HepG2 (cell line): ENCODE measurements around the gene UTRN. TPM values are rescaled to one million over a fixed set of nuclear protein-coding genes. Genes with fewer than 3 reads are reported as not detected.

Experiments
- ATF3 ChIP-seq: sonication (generic); formaldehyde crosslinking; IDR thresholded peaks from 2 replicates; pipeline ENCODE4 v1.4.0; 2020; ENCODE audit warnings: missing genetic modification reagents
- ELK4 ChIP-seq: sonication (generic); formaldehyde crosslinking; IDR thresholded peaks from 2 replicates; pipeline ENCODE4 v1.9.0; 2021; ENCODE audit warnings: missing genetic modification reagents, borderline replicate concordance
- ETV6 ChIP-seq: sonication (generic); formaldehyde crosslinking; conservative IDR thresholded peaks from 2 replicates; pipeline ENCODE4 v1.4.0; 2020; ENCODE audit warnings: missing genetic modification reagents
- GPN1 ChIP-seq: sonication (generic); formaldehyde crosslinking; IDR thresholded peaks from 2 replicates; pipeline ENCODE4 v1.5.1; 2020; ENCODE audit warnings: missing genetic modification reagents, borderline replicate concordance
- HIVEP1 ChIP-seq: sonication (generic); formaldehyde crosslinking; IDR thresholded peaks from 2 replicates; pipeline ENCODE4 v1.4.0; 2020; ENCODE audit warnings: mild to moderate bottlenecking, missing genetic modification reagents
- NFE2L2 ChIP-seq: fragments of 150-350 bp; IDR thresholded peaks from 2 replicates; pipeline ENCODE4 v1.6.1; 2014; ENCODE audit warnings: low read length
- REST ChIP-seq, 2 experiments: IDR thresholded peaks; 2 replicates each; pipeline ENCODE4 v1.6.1; 2011 to 2012; ENCODE audit warnings: low read length in 2 of 2, borderline replicate concordance in 1 of 2, low read depth in 1 of 2, mild to moderate bottlenecking in 1 of 2, moderate library complexity in 1 of 2
- SCMH1 ChIP-seq: sonication (generic); formaldehyde crosslinking; IDR thresholded peaks from 2 replicates; pipeline ENCODE4 v1.9.0; 2021; ENCODE audit warnings: missing genetic modification reagents, mild to moderate bottlenecking, borderline replicate concordance
- ZBTB46 ChIP-seq: sonication (generic); formaldehyde crosslinking; IDR thresholded peaks from 2 replicates; pipeline ENCODE4 v1.4.0; 2020; ENCODE audit warnings: mild to moderate bottlenecking, missing genetic modification reagents, borderline replicate concordance
- ZBTB7A ChIP-seq: sonication (generic); formaldehyde crosslinking; IDR thresholded peaks from 2 replicates; pipeline ENCODE4 v1.8.0; 2022; ENCODE audit warnings: mild to moderate bottlenecking, missing genetic modification reagents
- ZNF143 ChIP-seq: sonication (generic); formaldehyde crosslinking; IDR thresholded peaks from 2 replicates; pipeline ENCODE4 v1.4.0; 2020; ENCODE audit warnings: missing genetic modification reagents
- ZNF263 ChIP-seq: sonication (generic); formaldehyde crosslinking; IDR thresholded peaks from 2 replicates; pipeline ENCODE4 v1.4.0; 2020; ENCODE audit warnings: missing genetic modification reagents
- ZNF264 ChIP-seq: sonication (generic); formaldehyde crosslinking; IDR thresholded peaks from 2 replicates; pipeline ENCODE4 v1.4.0; 2020; ENCODE audit warnings: missing genetic modification reagents
- ZNF562 ChIP-seq: sonication (generic); formaldehyde crosslinking; IDR thresholded peaks from 2 replicates; pipeline ENCODE4 v1.8.0; 2022; ENCODE audit warnings: missing genetic modification reagents, borderline replicate concordance
- ZNF761 ChIP-seq: sonication (generic); formaldehyde crosslinking; conservative IDR thresholded peaks from 2 replicates; pipeline ENCODE4 v1.4.0; 2020; ENCODE audit warnings: mild to moderate bottlenecking, missing genetic modification reagents
- ZNF883 ChIP-seq: sonication (generic); formaldehyde crosslinking; IDR thresholded peaks from 2 replicates; pipeline ENCODE4 v1.5.1; 2020; ENCODE audit warnings: mild to moderate bottlenecking, missing genetic modification reagents; ENCODE audit errors: not compliant biosample characterization
- polyA plus RNA-seq, 8 experiments: library from polyadenylated mRNA; depleted of rRNA in 3 of 8; stranded (reverse) in 7 of 8; unstranded in 1 of 8; fragments of >200 nt; fragmentation: Illumina TruSeq in 4 of 8; extraction: Trizol in 4 of 8; gene quantifications; 2 replicates each; pipeline versions ENCODE4 v1.2.1 to v1.2.3, GENCODE V29; 2011 to 2016; ENCODE audit warnings: low read depth in 4 of 8, missing spikeins in 1 of 8, mixed read lengths in 1 of 8; ENCODE audit not compliant: insufficient read depth in 1 of 8
- total RNA-seq, 5 experiments: library from RNA; depleted of rRNA; stranded (reverse); fragments of >200 nt; fragmentation: Illumina TruSeq; extraction: Trizol; gene quantifications; 2 replicates each; pipeline ENCODE4 v1.2.3, GENCODE V29; 2016; ENCODE audit warnings: low read depth in 1 of 5
- TF ChIP-seq, protein P1 (sequence below): sonication (generic); formaldehyde crosslinking; IDR thresholded peaks from 2 replicates; pipeline ENCODE4 v1.9.0; 2021; ENCODE audit warnings: missing genetic modification reagents, mild to moderate bottlenecking, borderline replicate concordance
- TF ChIP-seq, protein P2 (sequence below): sonication (generic); formaldehyde crosslinking; IDR thresholded peaks from 2 replicates; pipeline ENCODE4 v1.8.0; 2022; ENCODE audit warnings: mild to moderate bottlenecking, missing genetic modification reagents

Gene UTRN
- total and polyA plus RNA-seq, 2 of the 13 experiments (the other 11 are each of a cell fraction or from before 2014, with no cell fraction given) = 102 to 116 TPM

- 0 out of 2 replicates have a peak, but pooled peaks have one; percentile 50 for TF ChIP-seq ATF3 (CRISPR knock-in tag)
- TF ChIP-seq SCMH1 (CRISPR knock-in tag) = no peak
- TF ChIP-seq ETV6 (CRISPR knock-in tag) = no peak; the same call in 1 of the 2 replicates
- TF ChIP-seq NFE2L2 = no peak
- no peak for TF ChIP-seq ZNF143 (CRISPR knock-in tag)
- peak; percentile 96 for TF ChIP-seq ZNF883
- peak; percentile 90 for TF ChIP-seq ZBTB7A (CRISPR knock-in tag)
- TF ChIP-seq ELK4 (CRISPR knock-in tag) = no peak
- TF ChIP-seq ZNF761 = peak; percentile 84
- TF ChIP-seq, protein P1, sequence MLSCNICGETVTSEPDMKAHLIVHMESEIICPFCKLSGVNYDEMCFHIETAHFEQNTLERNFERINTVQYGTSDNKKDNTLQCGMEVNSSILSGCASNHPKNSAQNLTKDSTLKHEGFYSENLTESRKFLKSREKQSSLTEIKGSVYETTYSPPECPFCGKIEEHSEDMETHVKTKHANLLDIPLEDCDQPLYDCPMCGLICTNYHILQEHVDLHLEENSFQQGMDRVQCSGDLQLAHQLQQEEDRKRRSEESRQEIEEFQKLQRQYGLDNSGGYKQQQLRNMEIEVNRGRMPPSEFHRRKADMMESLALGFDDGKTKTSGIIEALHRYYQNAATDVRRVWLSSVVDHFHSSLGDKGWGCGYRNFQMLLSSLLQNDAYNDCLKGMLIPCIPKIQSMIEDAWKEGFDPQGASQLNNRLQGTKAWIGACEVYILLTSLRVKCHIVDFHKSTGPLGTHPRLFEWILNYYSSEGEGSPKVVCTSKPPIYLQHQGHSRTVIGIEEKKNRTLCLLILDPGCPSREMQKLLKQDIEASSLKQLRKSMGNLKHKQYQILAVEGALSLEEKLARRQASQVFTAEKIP (CRISPR knock-in tag) = no peak
- TF ChIP-seq, protein P2, sequence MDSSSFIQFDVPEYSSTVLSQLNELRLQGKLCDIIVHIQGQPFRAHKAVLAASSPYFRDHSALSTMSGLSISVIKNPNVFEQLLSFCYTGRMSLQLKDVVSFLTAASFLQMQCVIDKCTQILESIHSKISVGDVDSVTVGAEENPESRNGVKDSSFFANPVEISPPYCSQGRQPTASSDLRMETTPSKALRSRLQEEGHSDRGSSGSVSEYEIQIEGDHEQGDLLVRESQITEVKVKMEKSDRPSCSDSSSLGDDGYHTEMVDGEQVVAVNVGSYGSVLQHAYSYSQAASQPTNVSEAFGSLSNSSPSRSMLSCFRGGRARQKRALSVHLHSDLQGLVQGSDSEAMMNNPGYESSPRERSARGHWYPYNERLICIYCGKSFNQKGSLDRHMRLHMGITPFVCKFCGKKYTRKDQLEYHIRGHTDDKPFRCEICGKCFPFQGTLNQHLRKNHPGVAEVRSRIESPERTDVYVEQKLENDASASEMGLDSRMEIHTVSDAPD (CRISPR knock-in tag) = peak; percentile 59; the same call in 1 of the 2 replicates
- TF ChIP-seq ZBTB46 (CRISPR knock-in tag) = no peak
- TF ChIP-seq HIVEP1 (CRISPR knock-in tag) = peak; percentile 70; the same call in 1 of the 2 replicates
- peak in 1 of 2 experiments; percentile 13; a peak in 1 of 4 replicates for TF ChIP-seq REST (IDR thresholded peaks at IDR 0.05; ENCODE audit: borderline replicate concordance in 1 of 2, low read depth in 1 of 2, low read length in 2 of 2)
- TF ChIP-seq ZNF263 (CRISPR knock-in tag) = peak; percentile 83
- peak; percentile 31; the same call in 1 of the 2 replicates for TF ChIP-seq GPN1 (CRISPR knock-in tag)
- no peak for TF ChIP-seq ZNF562 (CRISPR knock-in tag)
- TF ChIP-seq ZNF264 (CRISPR knock-in tag) = peak; percentile 84; the same call in 1 of the 2 replicates
These were observed at the start of gene UTRN (continued) for GRCh38 chr6:144284783-144285547.
